HG03571 (cell line): ENCODE results near the gene ZNF853.
"Not testable (repeated sequence)": the region's sequence is repeated elsewhere in the genome, so short reads cannot be mapped to it uniquely, and the experiment has no call there.

ENCODE experiments used
- ATAC-seq: cut with Tn5 transposase; IDR thresholded peaks from one replicate; pipeline ENCODE4 v1.9.1; 2021; ENCODE audit not compliant: unreplicated experiment

The ZNF853 gene

DNA sequence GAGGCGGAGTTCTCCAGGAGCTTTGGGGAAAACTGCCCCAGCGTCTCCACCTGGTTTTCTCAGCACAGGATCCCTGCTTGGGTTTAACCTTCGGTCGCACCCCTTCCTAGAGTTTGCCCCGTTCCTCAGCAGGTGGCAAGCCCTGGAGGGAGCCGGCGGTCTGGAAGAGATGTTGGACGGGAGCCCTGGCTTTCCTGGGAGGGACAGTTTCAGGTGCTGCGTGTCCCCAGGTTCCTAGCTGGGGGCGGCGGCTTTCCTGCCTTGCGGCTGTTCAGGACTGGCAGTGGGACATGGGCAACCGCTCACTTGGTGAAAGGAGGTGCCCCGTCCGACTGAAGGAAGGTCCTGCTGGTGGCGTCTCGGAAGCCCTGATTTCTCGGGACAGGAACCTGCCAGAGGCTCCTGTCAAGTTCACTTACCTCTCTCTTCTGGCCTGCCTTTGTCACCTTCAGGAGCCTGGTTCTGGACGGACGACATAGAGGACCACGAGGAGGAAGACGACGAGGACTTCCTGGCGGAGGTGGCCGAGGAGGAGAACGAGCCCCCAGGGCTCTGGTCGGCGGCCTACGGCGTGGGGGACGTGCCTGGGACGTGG is 36.5 kb downstream of the ZNF853 start:
- ATAC-seq: no peak

DNA sequence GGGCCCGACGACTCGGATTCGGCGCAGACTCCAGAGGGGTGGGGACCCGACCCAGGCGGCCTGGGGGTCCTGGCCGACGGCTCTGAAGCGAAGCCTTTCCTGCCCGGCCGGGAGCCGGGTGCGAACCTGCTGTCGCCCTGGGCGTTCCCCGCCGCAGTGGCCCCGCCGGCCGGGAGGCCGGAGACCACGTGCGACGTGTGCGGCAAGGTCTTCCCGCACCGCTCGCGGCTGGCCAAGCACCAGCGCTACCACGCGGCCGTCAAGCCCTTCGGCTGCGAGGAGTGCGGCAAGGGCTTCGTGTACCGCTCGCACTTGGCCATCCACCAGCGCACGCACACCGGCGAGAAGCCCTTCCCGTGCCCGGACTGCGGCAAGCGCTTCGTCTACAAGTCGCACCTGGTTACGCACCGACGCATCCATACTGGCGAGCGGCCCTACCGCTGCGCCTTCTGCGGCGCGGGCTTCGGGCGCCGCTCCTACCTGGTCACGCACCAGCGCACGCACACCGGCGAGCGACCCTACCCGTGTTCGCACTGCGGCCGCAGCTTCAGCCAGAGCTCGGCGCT is 37.1 kb downstream of the ZNF853 start:
- no peak for ATAC-seq

DNA sequence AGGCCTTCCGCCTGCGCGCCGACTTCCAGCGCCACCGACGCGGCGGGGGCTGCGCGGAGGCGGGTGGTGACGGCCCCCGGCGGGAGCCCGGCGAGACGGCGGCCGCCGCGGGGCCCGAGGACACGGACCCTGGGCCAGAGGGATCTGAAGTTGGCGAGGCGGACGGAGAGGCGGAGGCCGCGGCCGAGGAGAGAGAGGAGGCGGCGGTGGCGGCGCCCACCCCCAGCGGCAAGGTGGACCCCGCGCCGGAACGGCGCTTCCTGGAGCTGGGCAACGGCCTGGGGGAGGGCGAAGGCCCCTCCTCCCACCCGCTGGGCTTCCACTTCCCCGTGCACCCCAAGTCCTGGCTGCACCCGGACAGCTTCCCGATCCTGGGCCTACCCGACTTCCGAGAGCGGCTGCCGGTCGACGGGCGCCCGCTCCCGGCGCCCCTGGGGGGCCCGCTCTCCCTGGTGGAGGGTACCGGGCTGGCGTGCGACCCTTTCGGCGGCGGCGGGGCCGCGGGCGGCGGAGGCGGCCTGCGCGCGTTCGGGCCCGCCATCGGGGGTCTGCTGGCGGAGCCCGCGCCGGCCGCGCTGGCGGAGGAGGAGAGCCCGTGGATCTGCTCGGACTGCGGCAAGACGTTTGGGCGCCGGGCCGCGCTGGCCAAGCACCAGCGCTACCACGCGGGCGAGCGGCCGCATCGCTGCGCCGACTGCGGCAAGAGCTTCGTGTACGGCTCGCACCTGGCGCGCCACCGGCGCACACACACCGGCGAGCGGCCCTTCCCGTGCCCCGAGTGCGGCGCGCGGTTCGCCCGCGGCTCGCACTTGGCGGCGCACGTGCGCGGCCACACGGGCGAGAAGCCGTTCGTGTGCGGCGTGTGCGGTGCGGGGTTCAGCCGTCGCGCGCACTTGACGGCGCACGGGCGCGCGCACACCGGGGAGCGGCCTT is 37.9 kb downstream of the ZNF853 start:
- no peak for ATAC-seq

DNA sequence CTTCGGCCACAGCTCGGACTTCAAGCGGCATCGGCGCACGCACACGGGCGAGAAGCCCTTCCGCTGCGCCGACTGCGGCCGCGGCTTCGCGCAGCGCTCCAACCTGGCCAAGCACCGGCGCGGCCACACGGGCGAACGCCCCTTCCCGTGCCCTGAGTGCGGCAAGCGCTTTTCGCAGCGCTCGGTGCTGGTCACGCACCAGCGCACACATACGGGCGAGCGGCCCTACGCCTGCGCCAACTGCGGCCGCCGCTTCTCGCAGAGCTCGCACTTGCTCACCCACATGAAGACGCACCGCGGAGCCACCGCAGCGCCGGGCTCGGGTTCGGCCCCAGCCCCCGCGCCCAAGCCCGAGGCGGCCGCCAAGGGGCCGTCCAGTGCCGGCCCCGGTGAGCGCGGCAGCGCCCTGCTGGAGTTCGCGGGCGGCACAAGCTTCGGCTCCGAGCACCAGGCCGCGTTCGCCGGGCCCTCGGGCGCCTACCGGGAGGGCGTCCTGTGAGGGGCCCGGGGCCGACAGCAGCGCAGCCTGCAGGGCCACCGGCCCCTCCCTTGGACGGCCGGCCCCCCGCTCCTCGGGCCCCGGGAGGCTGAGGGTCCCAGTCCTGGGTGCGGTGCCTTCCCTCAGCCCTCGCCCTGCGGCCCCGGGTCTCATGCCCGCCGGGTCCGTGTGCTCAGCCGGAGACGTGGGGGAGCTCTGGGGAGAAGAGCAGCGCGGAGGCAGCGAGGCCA is 38.9 kb downstream of the ZNF853 start:
- no peak for ATAC-seq

DNA sequence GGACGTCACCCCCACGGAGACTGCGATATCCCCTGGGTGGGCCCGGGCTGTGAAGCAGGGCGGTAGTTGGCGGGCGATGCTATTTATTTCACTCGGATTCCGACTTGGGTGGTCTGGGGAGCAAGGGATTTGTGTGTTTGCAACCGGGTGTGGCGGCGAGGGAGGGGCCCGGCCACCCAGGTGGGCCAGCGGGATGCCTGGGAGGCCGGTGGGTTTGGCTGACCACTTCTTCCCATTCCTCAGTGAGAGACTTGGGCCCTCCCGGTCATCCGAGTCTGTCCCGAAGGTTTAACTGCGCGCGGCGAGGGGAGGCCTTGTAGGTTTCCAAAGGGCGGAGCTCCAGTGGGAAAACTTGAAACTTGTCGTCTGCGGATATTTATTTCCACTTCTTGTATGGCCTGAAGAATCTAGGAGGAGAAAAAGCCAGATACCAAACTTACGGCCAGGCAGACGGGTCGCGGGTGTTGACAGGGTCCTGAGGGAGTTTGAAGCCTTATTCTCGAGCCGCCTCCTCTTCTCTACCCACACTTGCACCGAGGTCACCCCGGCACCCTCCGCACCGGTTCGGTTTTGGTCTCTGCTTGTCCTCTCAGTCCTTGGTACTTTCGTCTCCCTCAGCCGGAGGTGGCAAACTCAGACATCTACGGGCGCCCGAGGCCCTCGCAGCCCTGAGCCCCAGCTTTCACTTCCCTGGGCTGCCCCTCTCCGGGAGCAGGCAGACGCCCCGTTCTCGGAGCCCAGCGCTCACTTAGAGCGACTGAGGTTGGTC is 39.6 kb downstream of the ZNF853 start:
- ATAC-seq: no peak

DNA sequence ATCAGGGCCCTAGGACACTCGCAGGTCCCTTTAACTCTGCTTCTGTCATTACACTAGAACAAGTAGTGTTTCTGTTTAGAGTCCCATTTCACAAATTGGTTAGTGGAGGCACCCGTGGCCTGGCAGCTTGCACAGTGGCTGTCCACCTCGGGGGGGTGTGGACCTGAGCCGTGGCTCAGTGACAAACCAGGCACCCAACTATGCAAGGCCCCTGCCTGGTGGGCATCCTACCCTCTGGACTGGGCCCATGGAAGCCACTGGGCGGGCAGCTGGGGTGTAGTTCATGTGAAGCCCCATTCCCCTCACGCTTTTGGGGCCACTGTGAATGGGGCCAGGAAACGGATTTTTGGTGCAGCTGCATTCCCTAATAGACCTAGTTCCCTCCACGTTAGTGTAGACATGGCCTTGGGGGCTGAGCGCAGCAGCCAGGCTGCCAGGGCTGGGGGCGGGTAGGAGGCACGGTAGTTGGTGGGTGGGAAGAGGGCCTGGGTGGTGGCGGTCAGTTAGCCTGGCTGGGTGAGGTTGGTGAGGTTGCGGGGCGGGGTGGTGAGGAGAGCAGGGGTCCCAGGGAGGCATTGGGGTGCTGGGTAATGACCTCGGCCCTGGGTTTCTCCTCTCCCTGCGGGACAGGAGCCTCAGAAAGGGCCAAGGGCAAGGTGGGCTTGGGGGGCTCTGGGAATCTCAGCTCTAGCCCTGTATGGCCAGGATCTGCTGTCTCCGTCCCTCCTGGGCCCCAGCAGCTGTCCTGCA is 40.4 kb downstream of the ZNF853 start:
- ATAC-seq: no peak

DNA sequence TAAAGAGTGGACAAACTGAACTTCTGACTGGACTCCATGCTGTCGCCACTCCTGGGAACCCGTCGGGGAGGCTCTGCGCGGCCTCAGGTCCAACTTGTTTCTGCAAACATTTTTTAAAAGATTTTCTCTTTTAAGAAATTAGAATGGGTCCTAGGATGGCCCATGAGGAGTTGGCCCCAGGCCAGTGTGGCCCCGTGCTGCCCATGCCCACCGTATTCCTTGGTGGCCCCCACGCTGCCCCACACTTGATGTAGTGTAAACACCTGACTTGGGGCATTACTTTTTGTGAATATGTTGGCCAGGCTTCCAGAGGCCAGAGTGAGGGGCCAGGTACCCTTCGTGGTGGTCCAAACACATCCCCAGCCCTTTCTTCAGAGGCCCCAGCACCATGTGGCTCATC is 41.0 kb downstream of the ZNF853 start:
- ATAC-seq: no peak

DNA sequence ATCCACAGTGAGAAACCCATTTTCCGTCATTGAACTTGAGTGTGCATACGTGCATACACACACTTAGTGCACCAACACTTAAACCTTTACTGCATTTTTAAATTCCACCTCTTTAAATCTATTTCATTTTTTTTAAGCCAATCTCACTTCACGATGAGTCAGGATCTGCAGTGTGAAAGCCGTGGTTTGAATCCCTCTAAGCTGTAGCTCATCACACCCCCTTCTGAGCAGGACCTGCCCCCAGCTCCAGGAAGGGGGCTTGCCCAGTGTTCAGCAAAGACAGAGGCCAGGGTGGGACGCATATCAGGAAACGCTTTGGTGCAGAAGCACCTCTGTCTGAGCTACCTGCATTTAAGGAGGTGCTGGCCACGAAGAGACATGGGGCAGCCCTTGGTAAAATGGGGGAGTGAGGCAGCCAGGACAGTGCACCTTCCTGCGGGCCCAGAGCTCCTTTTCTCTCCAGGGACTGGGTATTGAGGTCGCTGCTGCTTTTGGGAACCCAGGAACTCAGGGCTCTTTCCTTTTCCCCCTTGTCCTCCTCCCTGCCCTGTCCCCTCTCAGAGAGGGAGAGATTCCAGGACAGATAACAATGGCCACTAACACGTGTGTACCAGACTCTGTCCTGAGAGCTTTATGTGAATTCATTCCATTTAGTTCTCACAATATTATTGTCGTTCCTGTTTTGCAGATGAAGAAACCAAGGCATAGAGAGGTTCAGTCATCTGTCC is 43.4 kb downstream of the ZNF853 start:
- no peak for ATAC-seq

DNA sequence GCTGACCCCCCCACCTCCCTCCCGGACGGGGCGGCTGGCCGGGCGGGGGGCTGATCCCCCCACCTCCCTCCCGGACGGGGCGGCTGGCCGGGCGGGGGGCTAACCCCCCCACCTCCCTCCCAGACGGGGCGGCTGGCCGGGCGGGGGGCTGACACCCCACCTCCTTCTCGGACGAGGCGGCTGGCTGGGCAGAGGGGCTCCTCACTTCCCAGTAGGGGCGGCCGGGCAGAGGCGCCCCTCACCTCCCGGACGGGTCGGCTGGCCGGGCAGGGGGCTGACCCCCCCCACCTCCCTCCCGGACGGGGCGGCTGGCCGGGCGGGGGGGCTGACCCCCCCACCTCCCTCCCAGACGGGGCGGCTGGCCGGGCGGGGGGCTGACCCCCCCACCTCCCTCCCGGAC is 55.4 kb downstream of the ZNF853 start:
- not testable (repeated sequence) for ATAC-seq
